ENCODE measurements around the gene SPEM2. TPM values are rescaled to one million over a fixed set of nuclear protein-coding genes. Genes with fewer than 3 reads are reported as not detected.

SPEM2 gene
- total RNA-seq, 1 experiment from 2014 or later = not detected

GRCh38 chr17:7403977-7404736 lies 21.3 kb upstream of the SPEM2 start, which contains the start of gene TMEM256:
Gene TMEM256, minus strand, starts transcription at chr17:7404097. Its CDS starts 13 bp downstream, at chr17:7404084.
- peak; percentile 96 for DNase-seq (ENCODE audit: low spot score)

GRCh38 chr17:7404737-7405349 lies 20.6 kb upstream of the SPEM2 start:
- no peak for DNase-seq (ENCODE audit: low spot score)

DNA sequence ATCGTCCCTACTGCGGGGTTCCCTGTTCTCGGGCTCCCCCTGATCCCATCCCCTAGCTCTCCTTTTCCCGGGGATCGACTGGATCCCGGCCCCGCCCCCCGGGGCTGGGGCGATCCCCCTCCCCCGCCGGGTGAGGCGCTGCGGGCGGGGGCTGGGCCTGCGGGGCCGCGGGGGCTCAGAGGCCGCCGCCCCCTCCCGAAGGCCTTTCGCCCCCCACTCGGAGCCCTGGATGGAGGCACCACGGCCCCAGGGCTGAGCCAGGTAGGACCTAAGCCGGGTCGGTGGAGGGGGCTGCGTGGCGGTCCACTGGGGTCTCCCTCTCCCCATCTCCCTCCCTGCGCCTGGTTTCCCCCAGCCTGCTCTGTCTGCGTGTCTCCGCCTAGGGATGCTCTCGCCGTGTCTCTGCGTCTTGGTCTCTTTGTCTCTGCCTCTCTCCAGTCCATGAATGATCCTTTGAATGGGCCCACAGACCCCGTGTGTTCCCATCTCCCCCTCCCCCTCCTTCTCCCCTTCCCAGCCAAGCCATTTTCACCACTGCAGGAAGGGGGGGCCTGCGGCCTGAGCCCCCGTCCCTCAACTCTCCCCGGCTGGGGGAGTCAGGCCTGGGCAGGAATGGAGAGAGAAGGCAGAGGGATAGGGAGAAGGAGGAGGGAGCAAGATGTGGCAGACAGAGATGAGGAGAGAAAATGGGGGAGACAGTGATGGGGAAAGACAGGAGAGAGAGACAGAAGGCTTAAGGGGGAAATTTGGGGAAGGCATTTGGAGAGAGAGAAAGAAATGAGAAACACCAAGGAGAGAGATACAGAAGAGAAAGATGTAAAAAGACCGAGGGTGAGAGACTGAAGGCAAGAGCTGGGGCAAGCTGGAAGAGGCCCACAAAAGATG lies 19.8 kb upstream of the SPEM2 start:
- DNase-seq (ENCODE audit: low spot score) = no peak

DNA sequence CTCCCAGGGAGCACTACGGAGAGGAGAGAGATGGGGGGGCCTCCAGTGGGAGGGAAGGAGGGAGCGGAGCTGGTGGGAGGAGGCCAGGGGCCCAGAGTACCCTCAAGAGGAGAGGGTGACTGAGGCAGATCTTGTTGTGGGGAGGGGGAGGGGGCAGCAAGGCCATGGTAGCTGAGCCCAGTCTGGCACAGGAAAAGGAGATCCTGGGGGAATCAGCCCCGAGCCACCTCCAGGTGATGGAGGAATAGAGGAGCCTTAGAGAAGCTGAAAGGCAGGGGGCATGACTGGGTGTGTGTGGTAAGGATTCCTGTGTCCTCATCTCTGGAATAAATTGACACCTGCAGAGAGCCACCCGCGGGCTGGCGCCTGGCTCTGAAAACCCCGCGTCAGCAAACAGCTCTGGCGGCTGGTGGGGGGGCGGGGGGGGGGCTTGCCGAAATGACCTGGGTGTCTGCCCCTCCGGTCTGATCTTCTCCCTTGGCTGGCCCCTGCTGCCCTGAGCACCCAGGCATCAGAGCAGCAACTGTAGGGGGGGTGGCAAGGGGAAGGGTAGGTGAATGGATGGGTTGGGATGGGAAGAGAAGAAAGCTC lies 19.1 kb upstream of the SPEM2 start:
- no peak for DNase-seq (ENCODE audit: low spot score)

- no peak for DNase-seq (ENCODE audit: low spot score)
Observed at GRCh38 chr17:7407082-7407481, 18.3 kb upstream of the SPEM2 start.

- DNase-seq (ENCODE audit: low spot score) = no peak
Observed at GRCh38 chr17:7407485-7408251, 17.7 kb upstream of the SPEM2 start, which contains the start of gene NLGN2. Gene NLGN2, plus strand, starts transcription at chr17:7407845. Its CDS starts 411 bp downstream, at chr17:7408256.

DNA sequence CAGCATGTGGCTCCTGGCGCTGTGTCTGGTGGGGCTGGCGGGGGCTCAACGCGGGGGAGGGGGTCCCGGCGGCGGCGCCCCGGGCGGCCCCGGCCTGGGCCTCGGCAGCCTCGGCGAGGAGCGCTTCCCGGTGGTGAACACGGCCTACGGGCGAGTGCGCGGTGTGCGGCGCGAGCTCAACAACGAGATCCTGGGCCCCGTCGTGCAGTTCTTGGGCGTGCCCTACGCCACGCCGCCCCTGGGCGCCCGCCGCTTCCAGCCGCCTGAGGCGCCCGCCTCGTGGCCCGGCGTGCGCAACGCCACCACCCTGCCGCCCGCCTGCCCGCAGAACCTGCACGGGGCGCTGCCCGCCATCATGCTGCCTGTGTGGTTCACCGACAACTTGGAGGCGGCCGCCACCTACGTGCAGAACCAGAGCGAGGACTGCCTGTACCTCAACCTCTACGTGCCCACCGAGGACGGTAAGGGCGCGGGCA lies 17.1 kb upstream of the SPEM2 start:
- no peak for DNase-seq (ENCODE audit: low spot score)

DNA sequence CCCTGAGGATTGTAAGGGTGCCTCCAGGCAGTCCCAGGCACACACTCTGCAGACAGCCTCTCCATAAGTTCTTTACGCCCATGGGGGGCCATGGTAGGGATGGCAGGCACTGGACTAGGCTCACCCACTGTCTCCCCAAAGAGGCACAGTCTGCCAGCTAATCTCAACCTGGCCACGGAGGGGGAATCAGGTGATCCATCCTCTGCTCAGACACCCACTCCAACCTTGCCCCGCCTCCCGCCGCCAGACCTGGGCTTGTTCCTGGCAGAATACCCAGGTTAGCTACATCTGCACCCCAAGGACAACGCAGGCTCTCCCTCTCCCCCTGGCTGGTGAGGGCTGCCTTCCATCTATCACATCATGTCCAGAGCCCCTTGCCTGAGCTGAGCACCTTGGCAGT lies 16.6 kb upstream of the SPEM2 start:
- DNase-seq (ENCODE audit: low spot score) = no peak

DNA sequence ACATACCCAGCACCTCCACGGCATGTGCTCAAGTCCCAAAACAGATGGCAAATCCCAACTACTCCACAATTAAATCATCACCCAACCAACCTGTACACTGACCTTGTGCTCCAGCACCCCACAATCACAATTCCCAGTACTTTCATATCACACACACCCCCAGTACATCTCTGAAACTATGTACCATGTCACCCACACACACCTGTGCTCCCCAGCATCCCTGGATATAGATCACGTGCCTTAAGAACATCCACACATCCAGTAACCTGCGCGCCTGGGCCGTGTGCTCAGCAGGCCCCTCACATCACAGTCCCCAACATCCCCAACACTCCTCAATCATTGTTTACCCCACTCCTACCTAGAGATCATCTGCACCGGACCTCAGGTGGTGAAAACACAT lies 15.7 kb upstream of the SPEM2 start:
- no peak for DNase-seq (ENCODE audit: low spot score)

- no peak for DNase-seq (ENCODE audit: low spot score)
Observed at GRCh38 chr17:7410634-7411426, 14.6 kb upstream of the SPEM2 start.

GRCh38 chr17:7411427-7411750 lies 14.0 kb upstream of the SPEM2 start:
- DNase-seq (ENCODE audit: low spot score) = no peak

DNA sequence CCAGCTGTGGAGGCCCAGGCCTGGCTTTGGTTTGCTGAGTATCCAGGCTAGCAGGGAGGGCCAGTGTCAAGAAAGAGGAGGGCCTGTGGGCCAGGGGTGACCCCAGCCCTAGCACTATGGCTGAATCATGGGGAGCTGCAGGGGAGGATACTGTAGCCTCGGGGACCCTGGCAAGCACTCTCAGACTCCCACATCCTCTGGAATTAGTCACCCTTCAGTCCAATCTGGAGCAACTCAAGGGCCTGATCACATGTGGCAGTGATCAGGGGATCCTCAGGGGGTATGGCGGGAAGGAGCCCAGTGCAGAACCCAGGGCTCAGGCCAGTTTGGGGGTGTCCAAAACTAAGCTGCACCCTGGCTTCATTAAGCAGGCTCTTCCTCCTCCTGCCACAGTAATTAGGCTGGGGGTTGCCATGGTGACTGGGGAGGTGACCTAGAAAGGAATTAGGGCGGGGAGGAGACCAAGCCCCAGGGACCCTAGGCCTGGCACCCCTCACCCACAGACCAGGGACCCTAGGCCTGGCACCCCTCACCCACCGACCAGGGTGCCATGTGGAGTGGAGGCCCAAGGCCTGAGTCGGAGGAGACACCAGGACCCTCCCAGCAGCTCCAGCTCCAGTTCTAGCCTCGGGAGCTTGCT lies 11.9 kb upstream of the SPEM2 start:
- no peak for DNase-seq (ENCODE audit: low spot score)

GRCh38 chr17:7414837-7415236 lies 10.6 kb upstream of the SPEM2 start:
- no peak for DNase-seq (ENCODE audit: low spot score)

- DNase-seq (ENCODE audit: low spot score) = no peak
Observed at GRCh38 chr17:7415784-7416183, 9.6 kb upstream of the SPEM2 start.

DNA sequence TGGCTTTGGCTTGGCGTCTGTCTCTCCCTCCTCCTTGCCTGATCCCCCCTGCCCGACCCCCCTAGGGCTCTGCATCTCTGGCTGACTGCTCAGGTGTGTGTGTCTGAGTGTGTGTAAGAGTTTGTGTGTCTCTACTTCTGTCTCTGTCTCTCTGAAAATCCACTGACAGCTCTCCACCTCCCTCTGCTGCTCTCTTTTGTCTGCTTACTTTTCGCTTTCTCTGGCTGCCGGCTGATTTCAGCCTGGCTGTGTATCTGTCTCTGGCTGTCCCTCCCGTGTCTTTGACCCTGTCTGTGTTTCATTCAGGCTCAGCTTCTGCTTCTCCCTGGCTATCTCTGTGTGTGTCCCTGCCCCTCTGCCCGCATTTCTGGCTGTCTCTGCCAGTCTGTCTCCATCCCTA lies 9.1 kb upstream of the SPEM2 start:
- no peak for DNase-seq (ENCODE audit: low spot score)

GRCh38 chr17:7417056-7417655 lies 8.3 kb upstream of the SPEM2 start:
- DNase-seq (ENCODE audit: low spot score) = no peak

DNA sequence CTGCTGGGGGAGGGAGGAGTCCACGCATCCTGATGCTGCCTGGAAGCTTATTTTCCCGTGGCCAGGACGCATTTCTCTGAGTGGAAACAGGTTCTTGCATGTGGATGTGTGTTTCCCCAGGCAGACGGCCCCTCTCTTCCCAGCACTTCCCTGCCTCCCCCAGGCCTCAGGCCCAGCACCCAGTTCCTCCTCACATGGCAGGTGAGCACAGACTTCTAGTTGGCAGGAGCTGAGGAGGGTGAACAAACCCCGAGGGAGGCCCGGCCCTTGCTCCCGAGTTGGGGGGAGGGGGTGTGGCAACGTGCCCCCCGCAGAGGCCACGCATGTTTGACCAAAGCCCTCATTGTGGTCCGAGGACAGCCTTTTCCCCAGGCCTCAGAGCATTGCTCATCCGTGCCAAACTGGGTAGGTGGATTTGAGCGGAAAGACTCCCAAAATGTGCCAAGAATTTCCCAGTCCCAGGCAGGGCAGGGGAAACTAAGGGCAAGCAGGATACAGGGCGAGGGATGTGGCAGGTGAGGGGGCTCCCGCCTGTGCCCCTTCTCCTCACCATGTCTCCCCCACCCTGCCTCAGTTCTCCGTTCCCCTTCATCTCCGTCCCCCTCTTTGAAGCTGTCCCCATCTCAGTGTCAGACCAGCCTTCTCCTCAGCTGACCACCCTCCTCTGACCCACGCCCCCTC lies 6.8 kb upstream of the SPEM2 start:
- DNase-seq (ENCODE audit: low spot score) = no peak

GRCh38 chr17:7419819-7420610 lies 5.4 kb upstream of the SPEM2 start, which contains the start of gene SPEM1:
Gene SPEM1, plus strand, starts transcription at chr17:7420324. Its CDS starts 61 bp downstream, at chr17:7420385.
- DNase-seq (ENCODE audit: low spot score) = no peak
